ENCODE measurements around the gene PYM1. TPM values are rescaled to one million over a fixed set of nuclear protein-coding genes. Genes with fewer than 3 reads are reported as not detected.

Gene PYM1
- total and polyA plus RNA-seq, 2 of the 13 experiments (the other 11 are each of a cell fraction or from before 2014, with no cell fraction given) = 44.0 to 51.8 TPM

DNA sequence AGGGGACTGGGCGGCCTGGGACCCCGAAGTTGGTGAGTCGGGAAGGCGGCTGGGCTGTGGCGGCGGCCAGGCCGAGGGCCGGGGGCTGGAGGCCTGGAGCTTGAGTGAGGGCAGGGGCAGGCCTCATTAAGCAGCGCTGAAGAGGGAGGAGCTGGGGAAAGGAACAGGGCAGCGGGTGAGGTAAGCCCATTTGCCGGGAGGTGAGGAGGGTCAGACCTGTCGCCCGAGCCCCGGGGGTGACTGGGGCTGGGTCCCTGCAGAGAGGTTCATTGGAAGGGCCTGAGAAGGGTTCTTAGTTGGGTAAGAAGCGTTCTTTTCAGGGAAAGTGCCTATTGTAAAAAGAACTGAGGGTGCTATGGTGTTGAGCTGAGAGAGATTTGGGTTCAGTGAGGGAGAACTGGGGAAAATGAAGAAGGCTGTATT is 46.6 kb upstream of the PYM1 start (continued):
- TF ChIP-seq GZF1 (CRISPR knock-in tag; IDR thresholded peaks at IDR 0.05) (no peak), ASH2L (IDR thresholded peaks at IDR 0.05; ENCODE audit: insufficient read length, low read depth, low read length) (no peak), POLR2AphosphoS2 (IDR thresholded peaks at IDR 0.05; ENCODE audit: low read depth, low read length) (no peak), NFYC (CRISPR knock-in tag; IDR thresholded peaks at IDR 0.05) (no peak), ELF3 (CRISPR knock-in tag; IDR thresholded peaks at IDR 0.05) (no peak), CENPX (CRISPR knock-in tag; IDR thresholded peaks at IDR 0.05) (no peak), ZNF563 (CRISPR knock-in tag; IDR thresholded peaks at IDR 0.05) (no peak), ZNF34 (CRISPR knock-in tag; IDR thresholded peaks at IDR 0.05; ENCODE audit: borderline replicate concordance) (no peak), ZNF263 (CRISPR knock-in tag; IDR thresholded peaks at IDR 0.05) (no peak), ZKSCAN5 (CRISPR knock-in tag; IDR thresholded peaks at IDR 0.05) (0 out of 2 replicates have a peak, but pooled peaks have one; percentile 61), CEBPB (IDR thresholded peaks at IDR 0.05; ENCODE audit: borderline replicate concordance, low read depth, low read length) (no peak), SNAPC2 (CRISPR knock-in tag; IDR thresholded peaks at IDR 0.05) (no peak), ADNP (CRISPR knock-in tag; IDR thresholded peaks at IDR 0.05) (no peak), ZNF264 (CRISPR knock-in tag; IDR thresholded peaks at IDR 0.05) (no peak), ZNF552 (CRISPR knock-in tag; IDR thresholded peaks at IDR 0.05; ENCODE audit: borderline replicate concordance) (0 out of 2 replicates have a peak, but pooled peaks have one; percentile 38), ZNF607 (CRISPR knock-in tag; IDR thresholded peaks at IDR 0.05; ENCODE audit: borderline replicate concordance) (0 out of 2 replicates have a peak, but pooled peaks have one; percentile 57), IKZF4 (CRISPR knock-in tag; IDR thresholded peaks at IDR 0.05; ENCODE audit: borderline replicate concordance, low read depth, not compliant biosample characterization) (no peak), RBAK (CRISPR knock-in tag; IDR thresholded peaks at IDR 0.05) (no peak; the same call in 1 of the 2 replicates), FOXO1 (CRISPR knock-in tag; IDR thresholded peaks at IDR 0.05) (no peak), ZNF629 (CRISPR knock-in tag; conservative IDR thresholded peaks at IDR 0.05) (no peak), HOXA5 (CRISPR knock-in tag; IDR thresholded peaks at IDR 0.05) (no peak), SRF (IDR thresholded peaks at IDR 0.05; ENCODE audit: low read depth, low read length) (no peak), NFE2L1 (CRISPR knock-in tag; IDR thresholded peaks at IDR 0.05; ENCODE audit: borderline replicate concordance) (no peak), GPN1 (CRISPR knock-in tag; IDR thresholded peaks at IDR 0.05; ENCODE audit: borderline replicate concordance) (no peak), ZNF331 (CRISPR knock-in tag; IDR thresholded peaks at IDR 0.05) (no peak)
- TF ChIP-seq, protein P1, sequence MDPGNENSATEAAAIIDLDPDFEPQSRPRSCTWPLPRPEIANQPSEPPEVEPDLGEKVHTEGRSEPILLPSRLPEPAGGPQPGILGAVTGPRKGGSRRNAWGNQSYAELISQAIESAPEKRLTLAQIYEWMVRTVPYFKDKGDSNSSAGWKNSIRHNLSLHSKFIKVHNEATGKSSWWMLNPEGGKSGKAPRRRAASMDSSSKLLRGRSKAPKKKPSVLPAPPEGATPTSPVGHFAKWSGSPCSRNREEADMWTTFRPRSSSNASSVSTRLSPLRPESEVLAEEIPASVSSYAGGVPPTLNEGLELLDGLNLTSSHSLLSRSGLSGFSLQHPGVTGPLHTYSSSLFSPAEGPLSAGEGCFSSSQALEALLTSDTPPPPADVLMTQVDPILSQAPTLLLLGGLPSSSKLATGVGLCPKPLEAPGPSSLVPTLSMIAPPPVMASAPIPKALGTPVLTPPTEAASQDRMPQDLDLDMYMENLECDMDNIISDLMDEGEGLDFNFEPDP (CRISPR knock-in tag; conservative IDR thresholded peaks at IDR 0.05) = no peak
- TF ChIP-seq, protein P2, sequence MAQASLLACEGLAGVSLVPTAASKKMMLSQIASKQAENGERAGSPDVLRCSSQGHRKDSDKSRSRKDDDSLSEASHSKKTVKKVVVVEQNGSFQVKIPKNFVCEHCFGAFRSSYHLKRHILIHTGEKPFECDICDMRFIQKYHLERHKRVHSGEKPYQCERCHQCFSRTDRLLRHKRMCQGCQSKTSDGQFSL (CRISPR knock-in tag; IDR thresholded peaks at IDR 0.05) = no peak
- TF ChIP-seq, protein P3, sequence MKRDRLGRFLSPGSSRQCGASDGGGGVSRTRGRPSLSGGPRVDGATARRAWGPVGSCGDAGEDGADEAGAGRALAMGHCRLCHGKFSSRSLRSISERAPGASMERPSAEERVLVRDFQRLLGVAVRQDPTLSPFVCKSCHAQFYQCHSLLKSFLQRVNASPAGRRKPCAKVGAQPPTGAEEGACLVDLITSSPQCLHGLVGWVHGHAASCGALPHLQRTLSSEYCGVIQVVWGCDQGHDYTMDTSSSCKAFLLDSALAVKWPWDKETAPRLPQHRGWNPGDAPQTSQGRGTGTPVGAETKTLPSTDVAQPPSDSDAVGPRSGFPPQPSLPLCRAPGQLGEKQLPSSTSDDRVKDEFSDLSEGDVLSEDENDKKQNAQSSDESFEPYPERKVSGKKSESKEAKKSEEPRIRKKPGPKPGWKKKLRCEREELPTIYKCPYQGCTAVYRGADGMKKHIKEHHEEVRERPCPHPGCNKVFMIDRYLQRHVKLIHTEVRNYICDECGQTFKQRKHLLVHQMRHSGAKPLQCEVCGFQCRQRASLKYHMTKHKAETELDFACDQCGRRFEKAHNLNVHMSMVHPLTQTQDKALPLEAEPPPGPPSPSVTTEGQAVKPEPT (CRISPR knock-in tag; IDR thresholded peaks at IDR 0.05; ENCODE audit: low read depth) = no peak
- TF ChIP-seq, protein P4, sequence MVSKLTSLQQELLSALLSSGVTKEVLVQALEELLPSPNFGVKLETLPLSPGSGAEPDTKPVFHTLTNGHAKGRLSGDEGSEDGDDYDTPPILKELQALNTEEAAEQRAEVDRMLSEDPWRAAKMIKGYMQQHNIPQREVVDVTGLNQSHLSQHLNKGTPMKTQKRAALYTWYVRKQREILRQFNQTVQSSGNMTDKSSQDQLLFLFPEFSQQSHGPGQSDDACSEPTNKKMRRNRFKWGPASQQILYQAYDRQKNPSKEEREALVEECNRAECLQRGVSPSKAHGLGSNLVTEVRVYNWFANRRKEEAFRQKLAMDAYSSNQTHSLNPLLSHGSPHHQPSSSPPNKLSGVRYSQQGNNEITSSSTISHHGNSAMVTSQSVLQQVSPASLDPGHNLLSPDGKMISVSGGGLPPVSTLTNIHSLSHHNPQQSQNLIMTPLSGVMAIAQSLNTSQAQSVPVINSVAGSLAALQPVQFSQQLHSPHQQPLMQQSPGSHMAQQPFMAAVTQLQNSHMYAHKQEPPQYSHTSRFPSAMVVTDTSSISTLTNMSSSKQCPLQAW (CRISPR knock-in tag; IDR thresholded peaks at IDR 0.05) = no peak

All from HepG2 (cell line).